ENCODE data around the gene PLCXD1.

DNA sequence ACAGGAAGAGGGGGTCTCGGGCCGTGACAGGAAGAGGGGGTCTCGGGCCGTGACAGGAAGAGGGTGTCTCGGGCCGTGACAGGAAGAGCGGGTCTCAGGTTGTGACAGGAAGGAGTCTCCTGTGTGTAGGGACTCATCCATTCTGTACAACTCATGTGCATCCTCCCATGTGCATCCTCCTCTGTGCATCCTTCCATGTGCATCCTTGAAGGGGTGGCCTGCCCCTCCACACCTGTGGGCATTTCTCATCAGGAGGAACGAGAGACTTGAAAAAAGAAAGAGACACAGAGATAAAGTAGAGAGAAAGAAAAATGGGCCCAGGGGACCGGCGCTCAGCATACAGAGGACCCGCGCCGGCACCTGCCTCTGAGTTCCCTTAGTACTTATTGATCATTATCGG lies 30.2 kb upstream of the PLCXD1 start:
- TF ChIP-seq TAF1 (IDR thresholded peaks at IDR 0.05; ENCODE audit: low read depth) (no peak), CEBPB (IDR thresholded peaks at IDR 0.05) (no peak), NFIC (IDR thresholded peaks at IDR 0.05) (no peak), CREB1 (IDR thresholded peaks at IDR 0.05; ENCODE audit: low read depth) (no peak), YY1 (IDR thresholded peaks at IDR 0.05; ENCODE audit: low read depth) (no peak), EP300 (IDR thresholded peaks at IDR 0.05; ENCODE audit: borderline replicate concordance) (no peak), RAD21 (IDR thresholded peaks at IDR 0.05; ENCODE audit: low read depth) (no peak)
- TF ChIP-seq, protein P1, sequence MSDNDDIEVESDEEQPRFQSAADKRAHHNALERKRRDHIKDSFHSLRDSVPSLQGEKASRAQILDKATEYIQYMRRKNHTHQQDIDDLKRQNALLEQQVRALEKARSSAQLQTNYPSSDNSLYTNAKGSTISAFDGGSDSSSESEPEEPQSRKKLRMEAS (IDR thresholded peaks at IDR 0.05) = no peak
